22Rv1 (cell line): Measurements from ENCODE around the gene ZNF391.

Source experiments
- CTCF ChIP-seq: fragments of 450-650 bp; IDR thresholded peaks from 2 replicates; pipeline ENCODE4 v1.5.1; 2017; ENCODE audit warnings: mild to moderate bottlenecking
- ZFX ChIP-seq: fragments of 450-650 bp; IDR thresholded peaks from 2 replicates; pipeline ENCODE4 v1.6.1; 2017; ENCODE audit warnings: antibody characterized with exemption, borderline replicate concordance

GRCh38 chr6:27406085-27406484, 17.5 kb downstream of the ZNF391 start:
- TF ChIP-seq CTCF: no peak
- TF ChIP-seq ZFX: no peak
